DMS153 treated with DMSO at 0.1 percent for 48 hours (cell line): ENCODE results near the gene ZNF678.
"Not testable (repeated sequence)": the region's sequence is repeated elsewhere in the genome, so short reads cannot be mapped to it uniquely, and the experiment has no call there.

Experiments
- DNase-seq: peaks from one replicate; lab custom pipeline; 2025; ENCODE audit not compliant: unreplicated experiment; lab: John Stamatoyannopoulos, UW

ZNF678 gene

DNA sequence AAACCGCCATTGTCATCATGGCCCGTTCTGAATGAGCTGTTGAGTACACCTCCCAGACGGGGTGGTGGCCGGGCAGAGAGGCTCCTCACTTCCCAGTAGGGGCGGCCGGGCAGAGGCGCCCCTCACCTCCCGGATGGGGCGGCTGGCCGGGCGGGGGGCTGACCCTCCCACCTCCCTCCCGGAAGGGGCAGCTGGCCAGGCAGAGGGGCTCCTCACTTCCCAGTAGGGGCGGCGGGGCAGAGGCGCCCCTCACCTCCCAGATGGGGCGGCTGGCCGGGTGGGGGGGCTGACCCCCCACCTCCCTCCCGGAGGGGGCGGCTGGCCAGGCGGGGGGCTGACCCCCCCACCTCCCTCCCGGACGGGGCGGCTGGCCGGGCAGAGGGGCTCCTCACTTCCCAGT, 147.1 kb downstream of the ZNF678 start:
- not testable (repeated sequence) for DNase-seq

DNA sequence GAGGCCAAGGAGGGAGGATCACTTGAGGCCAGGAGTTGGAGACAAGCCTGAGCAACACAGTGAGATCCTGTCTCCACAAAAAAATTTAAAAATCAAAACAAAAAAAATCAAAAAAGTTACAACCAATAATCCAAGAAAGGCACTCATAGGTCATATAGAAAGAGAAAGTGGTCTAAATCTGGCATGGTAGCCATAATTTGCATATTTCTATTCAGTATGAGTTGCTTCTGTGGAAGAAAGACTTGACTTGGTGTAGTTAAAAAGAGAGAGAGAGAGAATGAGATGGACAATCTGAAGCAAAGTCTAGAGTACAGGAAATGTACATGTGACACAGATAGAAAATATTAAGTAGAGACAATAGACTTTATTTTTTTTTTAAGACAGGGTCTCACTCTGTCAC, 149.3 kb downstream of the ZNF678 start:
- no peak for DNase-seq

DNA sequence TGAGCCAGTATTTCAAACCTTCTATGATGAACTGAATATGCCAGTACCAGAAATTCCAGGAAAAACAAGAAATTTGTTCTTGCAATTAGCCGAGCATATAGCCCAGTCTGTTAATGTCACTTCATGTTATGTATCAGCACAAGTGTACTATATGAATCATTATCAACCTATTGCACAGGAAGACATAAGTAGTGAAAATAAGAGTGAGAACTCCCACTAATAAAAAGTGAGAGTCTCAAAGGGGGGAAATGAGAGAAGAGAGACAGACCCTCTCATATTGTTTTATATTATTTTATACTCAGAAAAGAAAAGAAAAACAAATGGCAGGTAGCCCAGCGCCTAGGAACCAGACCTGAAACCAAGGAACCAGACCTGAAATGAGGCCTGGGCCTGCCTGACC, 155.6 kb downstream of the ZNF678 start:
- DNase-seq = no peak

DNA sequence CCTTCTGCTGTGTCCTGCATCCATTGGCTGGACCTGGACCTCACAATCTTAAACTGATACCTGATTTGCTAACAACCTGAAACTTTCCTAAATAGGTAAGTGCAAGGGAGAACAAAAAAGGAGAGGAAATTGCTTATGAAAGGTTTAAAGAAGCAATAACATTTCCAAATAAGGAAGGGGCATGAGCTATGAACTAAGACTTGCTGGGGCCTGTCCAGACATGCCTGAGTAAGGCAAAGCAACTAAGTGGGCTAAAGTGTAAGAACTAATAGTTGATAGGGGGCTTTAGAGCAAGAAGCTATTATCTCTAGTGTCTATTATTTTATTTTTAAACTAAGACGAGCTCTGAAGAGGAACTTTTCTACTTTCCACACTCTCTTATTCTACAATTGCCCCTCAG, 160.1 kb downstream of the ZNF678 start:
- no peak for DNase-seq

DNA sequence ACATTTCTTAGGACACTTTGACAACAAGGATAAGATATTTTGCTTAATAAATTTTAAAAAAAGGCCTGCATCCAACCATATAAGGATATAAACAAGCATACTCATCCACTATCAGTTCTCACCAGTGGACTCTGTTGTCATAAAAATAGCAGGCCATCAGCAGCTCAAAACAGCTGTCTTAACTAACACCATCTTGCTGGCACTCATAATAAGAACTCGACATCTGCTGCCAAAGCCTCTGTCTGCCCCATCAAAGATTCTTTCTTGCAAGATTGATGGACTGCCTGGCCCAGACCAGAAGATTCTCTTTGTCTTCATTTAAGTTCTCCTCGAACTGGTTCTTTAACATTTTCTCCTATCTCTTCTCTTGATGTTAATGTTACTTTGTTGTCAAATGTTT, 161.7 kb downstream of the ZNF678 start:
- DNase-seq = no peak

DNA sequence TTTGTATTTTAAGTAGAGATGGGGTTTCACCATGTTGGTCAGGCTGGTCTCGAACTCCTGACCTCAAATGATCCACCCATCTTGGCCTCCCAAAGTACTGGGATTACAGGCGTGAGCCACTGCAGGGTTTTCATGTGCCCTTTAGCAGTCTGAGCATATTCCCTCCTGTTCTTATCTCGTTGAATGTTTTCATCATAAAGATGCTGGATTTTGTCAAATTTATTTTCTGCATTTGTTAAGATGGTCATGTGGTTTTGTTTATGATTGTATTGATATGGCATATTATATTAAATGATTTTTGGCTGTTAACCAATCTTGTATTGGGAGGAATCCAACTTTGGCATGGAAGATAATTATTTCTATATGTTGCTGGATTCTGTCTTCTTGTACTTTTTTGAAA, 163.0 kb downstream of the ZNF678 start:
- no peak for DNase-seq
